Body of pancreas (tissue), 4 donors: ENCODE measurements around the gene CCDC188. TPM values are rescaled to one million over a fixed set of nuclear protein-coding genes. Genes with fewer than 3 reads are reported as not detected.
A peak's percentile ranks its signal among the peaks of the same experiment; 100 is the strongest.

Source experiments
- ATAC-seq: fragments of 150-250 bp; one replicate; pipeline ENCODE4 v1.9.1; 2016
- DNase-seq, 4 donors: peaks; one replicate each; pipeline ENCODE4 v3.0.0-alpha.2; 2019
- H3K27ac ChIP-seq, 4 donors: fragments of 200-600 bp; sonication (generic); 1 replicate in 3 of 4; 2 replicates in 1 of 4; pipeline versions ENCODE4 v1.5.1 to v1.6.1; 2016 to 2019; ENCODE audit warnings: mild to moderate bottlenecking in 1 of 4, mixed read lengths in 1 of 4, moderate library complexity in 1 of 4
- H3K27me3 ChIP-seq, 2 donors: fragments of 200-600 bp; sonication (generic); one replicate each; pipeline ENCODE4 v1.6.0; 2016; ENCODE audit warnings: mild to moderate bottlenecking in 1 of 2
- H3K36me3 ChIP-seq, 2 donors: fragments of 200-600 bp; sonication (generic); replicated peaks in 1 of 2; 2 replicates each; pipeline ENCODE4 v1.5.1; 2016; ENCODE audit warnings: low read depth in 2 of 2; ENCODE audit not compliant: insufficient read depth in 1 of 2
- H3K4me1 ChIP-seq: fragments of 200-600 bp; sonication (generic); one replicate; pipeline ENCODE4 v1.6.0; 2016
- H3K4me3 ChIP-seq, 2 donors: fragments of 200-600 bp; sonication (generic); 1 replicate in 1 of 2; 2 replicates in 1 of 2; pipeline ENCODE4 v1.5.1; 2016 to 2019
- H3K9me3 ChIP-seq, 3 donors: fragments of 200-600 bp; sonication (generic); 1 replicate in 2 of 3; 2 replicates in 1 of 3; pipeline ENCODE4 v1.5.1; 2016
- POLR2A ChIP-seq, 3 donors: fragments of 450-650 bp; IDR thresholded peaks; one replicate each; pipeline ENCODE4 v1.6.1; 2016; ENCODE audit warnings: antibody characterized with exemption in 3 of 3, mild to moderate bottlenecking in 2 of 3
- WGBS, 2 donors: methylation state at CpG; one replicate each; pipeline ENCODE4 v1.1.5; 2017; 5-methylcytosine and 5-hydroxymethylcytosine counted together
- intact Hi-C: fragments of 100-400 bp; cut with DNase I; formaldehyde crosslinking; loops from one replicate; pipeline ENCODE4 v1.15.1; 2023
- total RNA-seq, 2 donors: library from RNA; depleted of rRNA; stranded (reverse); fragments of >200 nt; gene quantifications; one replicate each; pipeline ENCODE4 v1.1.0, GENCODE V29; 2016
- TF ChIP-seq, protein P1 (sequence below), 7 experiments: fragments of 450-650 bp in 4 of 7; fragments of 200-600 bp in 3 of 7; sonication (generic) in 3 of 7; IDR thresholded peaks; one replicate each; pipeline ENCODE4 v1.5.1; 2016 to 2019; ENCODE audit warnings: antibody characterized with exemption in 7 of 7

The CCDC188 gene
- total RNA-seq, 2 donors from 2014 or later = not detected

DNA sequence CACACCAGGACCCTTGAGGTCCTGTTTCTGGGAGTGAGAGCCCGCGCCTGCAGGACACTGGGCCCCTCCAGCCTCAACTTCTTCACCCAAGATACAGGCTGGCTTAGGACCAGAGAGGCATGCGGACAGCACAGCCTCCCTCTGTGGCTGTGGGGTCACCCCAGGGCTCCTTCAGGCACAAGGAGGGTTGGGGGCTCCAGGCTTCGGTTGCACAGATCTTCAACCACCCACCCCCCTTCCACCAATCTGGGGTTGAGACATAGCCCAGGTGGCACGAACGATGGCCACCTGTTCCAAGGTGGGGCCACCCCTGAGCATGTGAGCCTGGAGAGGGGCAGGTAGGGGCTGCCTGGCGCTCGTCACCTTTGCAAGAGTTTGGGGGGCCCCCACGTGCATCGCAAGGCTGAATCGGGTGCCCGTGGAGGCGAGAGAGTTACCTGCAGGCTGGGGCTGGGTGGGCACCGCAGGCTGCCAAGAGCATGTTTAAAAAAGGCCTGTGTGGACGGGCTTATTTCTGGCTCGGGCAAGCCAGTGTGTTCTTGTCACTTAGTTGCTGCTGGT is 18.1 kb downstream of the CCDC188 start:
- intact Hi-C loops = no loop called here
- Histone ChIP-seq H3K27me3 (no peaks in the 10 kb centered on the region), H3K4me3 (peak overlapping the region; percentile 14 to 40), H3K27ac (peak overlapping the region in 2 of 4 donors; percentile 57 to 72), H3K36me3 (no peaks in the 10 kb centered on the region), H3K4me1 (peaks cover 51% of the 10 kb centered on the region), H3K9me3 (no peaks in the 10 kb centered on the region)
- ATAC-seq (no peak), DNase-seq (no peak)
- 38 to 48% methylated on average over 4 to 16 of the region's 16 CpGs for WGBS, 2 donors
- TF ChIP-seq, protein P1, sequence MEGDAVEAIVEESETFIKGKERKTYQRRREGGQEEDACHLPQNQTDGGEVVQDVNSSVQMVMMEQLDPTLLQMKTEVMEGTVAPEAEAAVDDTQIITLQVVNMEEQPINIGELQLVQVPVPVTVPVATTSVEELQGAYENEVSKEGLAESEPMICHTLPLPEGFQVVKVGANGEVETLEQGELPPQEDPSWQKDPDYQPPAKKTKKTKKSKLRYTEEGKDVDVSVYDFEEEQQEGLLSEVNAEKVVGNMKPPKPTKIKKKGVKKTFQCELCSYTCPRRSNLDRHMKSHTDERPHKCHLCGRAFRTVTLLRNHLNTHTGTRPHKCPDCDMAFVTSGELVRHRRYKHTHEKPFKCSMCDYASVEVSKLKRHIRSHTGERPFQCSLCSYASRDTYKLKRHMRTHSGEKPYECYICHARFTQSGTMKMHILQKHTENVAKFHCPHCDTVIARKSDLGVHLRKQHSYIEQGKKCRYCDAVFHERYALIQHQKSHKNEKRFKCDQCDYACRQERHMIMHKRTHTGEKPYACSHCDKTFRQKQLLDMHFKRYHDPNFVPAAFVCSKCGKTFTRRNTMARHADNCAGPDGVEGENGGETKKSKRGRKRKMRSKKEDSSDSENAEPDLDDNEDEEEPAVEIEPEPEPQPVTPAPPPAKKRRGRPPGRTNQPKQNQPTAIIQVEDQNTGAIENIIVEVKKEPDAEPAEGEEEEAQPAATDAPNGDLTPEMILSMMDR (IDR thresholded peaks at IDR 0.05) = no peak
- TF ChIP-seq POLR2A (IDR thresholded peaks at IDR 0.05) = no peak

DNA sequence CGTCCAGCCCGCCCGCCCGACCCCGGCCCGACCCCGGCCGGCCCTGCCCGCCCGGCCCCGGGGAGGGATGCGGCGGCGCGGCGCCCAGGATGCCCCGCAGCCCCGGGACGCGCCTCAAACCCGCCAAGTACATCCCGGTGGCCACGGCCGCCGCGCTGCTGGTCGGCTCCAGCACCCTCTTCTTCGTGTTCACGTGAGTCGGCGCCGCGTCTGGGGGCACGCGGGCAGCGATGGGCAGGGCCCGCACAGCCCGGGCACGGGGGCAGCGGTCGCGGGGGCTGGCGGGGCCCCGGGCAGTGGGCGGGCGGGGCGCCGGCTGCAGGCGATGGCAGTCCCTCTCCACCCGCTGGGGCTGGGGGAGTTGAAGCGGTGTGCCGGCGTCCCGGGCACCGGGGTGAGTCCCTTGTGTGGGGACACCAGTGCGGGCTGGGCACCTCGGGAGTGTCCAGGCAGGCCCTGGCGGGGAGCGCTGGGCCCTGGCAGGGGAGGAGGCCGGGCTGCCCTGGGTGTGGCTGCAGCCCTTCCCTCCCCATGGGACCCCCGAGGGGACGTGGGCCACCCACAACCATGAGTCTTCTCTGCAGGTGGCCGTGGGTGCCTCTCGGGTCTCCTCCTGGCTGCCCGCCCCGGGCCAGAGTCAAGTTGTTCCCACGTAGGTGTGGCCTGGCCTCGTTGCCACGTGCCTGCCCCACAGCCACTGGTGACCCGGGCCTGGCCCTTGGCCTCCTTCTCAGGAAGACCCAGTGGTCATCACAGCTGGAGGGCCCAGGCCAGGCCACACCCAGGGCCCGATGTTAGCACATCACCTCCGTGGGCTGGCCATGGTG is 18.8 kb downstream of the CCDC188 start:
- Histone ChIP-seq H3K27ac (peak overlapping the region in 3 of 4 donors; percentile 57 to 80 (median 72)), H3K4me1 (peaks cover 47% of the 10 kb centered on the region), H3K9me3 (no peaks in the 10 kb centered on the region), H3K27me3 (no peaks in the 10 kb centered on the region), H3K4me3 (peak overlapping the region; percentile 14 to 40), H3K36me3 (no peaks in the 10 kb centered on the region)
- peak; percentile 40 to 43 (median 41) for DNase-seq
- 0 to 1% methylated on average over 1 to 59 of the region's 72 CpGs for WGBS, 2 donors
- intact Hi-C loops = no loop called here
- peak; percentile 16 for ATAC-seq
- TF ChIP-seq POLR2A (IDR thresholded peaks at IDR 0.05) = no peak
- TF ChIP-seq, protein P1 (IDR thresholded peaks at IDR 0.05) = no peak

DNA sequence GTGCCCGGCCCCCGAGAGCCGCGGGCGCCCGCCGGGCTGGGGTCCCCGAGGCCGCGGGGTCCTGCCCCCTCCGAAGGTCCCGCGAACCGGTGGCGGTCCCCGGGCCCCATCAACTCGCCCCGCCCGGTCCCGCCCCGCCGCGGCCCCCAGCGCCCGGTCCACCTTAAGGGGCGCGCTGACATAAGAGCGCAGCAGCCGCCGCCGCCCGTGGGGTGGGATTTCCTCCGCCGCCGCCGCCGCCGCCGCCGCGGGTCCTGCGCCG is 19.3 kb downstream of the CCDC188 start, which contains the start of gene ZDHHC8:
Gene ZDHHC8 (plus strand): TSS at position 208 of the 262 bp plus-strand sequence. CDS start 144 bp downstream, outside the sequence.
- 0% methylated on average over 6 of the region's 43 CpGs; no CpG with 5 or more reads in 1 of the 2 donors for WGBS, 2 donors
- peak; percentile 81 for ATAC-seq
- Histone ChIP-seq H3K4me1 (peaks cover 47% of the 10 kb centered on the region), H3K27me3 (no peaks in the 10 kb centered on the region), H3K4me3 (peak within 1 kb of the TSS; percentile 70 to 72), H3K36me3 (no peaks in the 10 kb centered on the region), H3K9me3 (no peaks in the 10 kb centered on the region), H3K27ac (peak within 1 kb of the TSS; percentile 81 to 94 (median 88))
- peak in 3 of 4 donors; percentile 39 to 56 (median 40) for DNase-seq
- intact Hi-C loops = no loop called here
- TF ChIP-seq POLR2A (IDR thresholded peaks at IDR 0.05) = no peak
- TF ChIP-seq, protein P1 (IDR thresholded peaks at IDR 0.05) = no peak

DNA sequence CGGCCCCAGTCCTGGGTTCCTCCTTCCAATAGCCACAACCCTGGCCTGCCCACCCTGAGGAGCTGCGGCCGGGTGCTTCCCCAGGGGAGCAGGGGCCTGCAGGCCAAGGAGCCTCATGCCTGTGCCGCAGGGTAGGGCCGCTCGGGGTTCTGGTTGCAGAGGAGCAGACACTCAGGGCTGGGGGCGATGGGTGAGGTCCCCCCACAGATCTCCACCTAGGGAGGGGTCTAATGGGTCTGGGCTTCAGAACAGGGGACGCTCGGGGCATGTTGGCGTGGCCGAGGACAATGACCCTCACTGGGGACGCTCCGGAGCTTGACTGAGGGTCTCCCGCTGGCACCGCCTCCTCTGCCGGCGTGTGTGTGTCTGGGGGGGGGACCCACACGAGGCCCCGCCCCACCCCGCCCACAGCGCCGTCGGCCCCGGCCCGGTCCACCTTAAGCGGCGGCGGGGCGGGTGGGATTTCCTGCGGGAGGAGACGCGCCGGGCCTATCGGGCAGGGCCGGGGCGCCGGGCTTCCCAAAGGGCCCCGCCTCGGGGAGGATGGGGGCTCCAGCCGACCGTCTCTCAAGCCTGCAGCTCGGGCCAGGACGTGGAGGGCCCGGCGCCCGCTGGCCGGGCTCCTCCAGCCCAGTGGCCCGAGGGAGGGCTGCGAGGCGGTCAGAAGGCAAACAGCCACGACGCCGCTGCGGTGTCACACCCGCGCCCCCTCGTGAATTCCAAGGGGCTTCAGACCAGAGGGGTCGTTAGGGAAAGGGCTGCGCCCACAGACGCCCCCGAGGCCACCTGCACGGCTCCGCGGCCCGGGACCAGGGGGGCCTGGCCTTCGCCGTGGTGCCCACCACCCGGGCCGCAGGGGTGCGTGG is 19.9 kb downstream of the CCDC188 start:
- H3K36me3 ChIP-seq = no peaks in the 10 kb centered on the region
- peak overlapping the region; percentile 81 to 94 (median 88) for H3K27ac ChIP-seq
- DNase-seq (peak; percentile 83 to 88 (median 87)), ATAC-seq (peak; percentile 86)
- H3K4me1 ChIP-seq = peaks cover 44% of the 10 kb centered on the region
- peak in 2 of 3 donors; percentile 46 to 49 for TF ChIP-seq POLR2A (IDR thresholded peaks at IDR 0.05)
- TF ChIP-seq, protein P1 (IDR thresholded peaks at IDR 0.05) = no peak
- peak overlapping the region; percentile 70 to 72 for H3K4me3 ChIP-seq
- H3K27me3 ChIP-seq = no peaks in the 10 kb centered on the region
- WGBS, 2 donors = 6 to 31% methylated on average over 4 to 55 of the region's 70 CpGs
- intact Hi-C loops = no loop called here
- H3K9me3 ChIP-seq = no peaks in the 10 kb centered on the region
